ENCODE data around the gene DCLK1.

The DCLK1 gene

GRCh38 chr13:35857769-35858168, 273.4 kb downstream of the DCLK1 start:
- no peaks in the 10 kb centered on the region for H3K9me3 ChIP-seq (ENCODE audit: control insufficient read depth, insufficient read depth, low read length)
- H3K4me3 ChIP-seq (ENCODE audit: low read depth, low read length), result peak overlapping the region; percentile 27
- peaks cover 55% of the 10 kb centered on the region for H3K4me1 ChIP-seq (ENCODE audit: control insufficient read depth, insufficient read depth, low read length)
- no peaks in the 10 kb centered on the region for H3K27me3 ChIP-seq (ENCODE audit: control insufficient read depth, insufficient read depth, low read length)
- no peaks in the 10 kb centered on the region for H3K36me3 ChIP-seq (ENCODE audit: control insufficient read depth, insufficient read depth, low read length)
- H3K9ac ChIP-seq (ENCODE audit: low read depth, low read length), result no peak overlapping the region

- Histone ChIP-seq H3K27me3 (ENCODE audit: control insufficient read depth, insufficient read depth, low read length) (no peaks in the 10 kb centered on the region), H3K4me3 (ENCODE audit: low read depth, low read length) (no peak overlapping the region), H3K36me3 (ENCODE audit: control insufficient read depth, insufficient read depth, low read length) (no peaks in the 10 kb centered on the region), H3K4me1 (ENCODE audit: control insufficient read depth, insufficient read depth, low read length) (peaks cover 60% of the 10 kb centered on the region), H3K9ac (ENCODE audit: low read depth, low read length) (no peak overlapping the region), H3K9me3 (ENCODE audit: control insufficient read depth, insufficient read depth, low read length) (no peaks in the 10 kb centered on the region)
Measured at GRCh38 chr13:35856721-35857364, 274.3 kb downstream of the DCLK1 start.

- peaks cover 60% of the 10 kb centered on the region for H3K4me1 ChIP-seq (ENCODE audit: control insufficient read depth, insufficient read depth, low read length)
- H3K36me3 ChIP-seq (ENCODE audit: control insufficient read depth, insufficient read depth, low read length), result no peaks in the 10 kb centered on the region
- no peaks in the 10 kb centered on the region for H3K9me3 ChIP-seq (ENCODE audit: control insufficient read depth, insufficient read depth, low read length)
- no peak overlapping the region for H3K9ac ChIP-seq (ENCODE audit: low read depth, low read length)
- H3K4me3 ChIP-seq (ENCODE audit: low read depth, low read length), result no peak overlapping the region
- no peaks in the 10 kb centered on the region for H3K27me3 ChIP-seq (ENCODE audit: control insufficient read depth, insufficient read depth, low read length)
Measured at GRCh38 chr13:35856084-35856483, 275.1 kb downstream of the DCLK1 start.

- Histone ChIP-seq H3K4me1 (ENCODE audit: control insufficient read depth, insufficient read depth, low read length) (peaks cover 63% of the 10 kb centered on the region), H3K9ac (ENCODE audit: low read depth, low read length) (peak overlapping the region; percentile 56), H3K9me3 (ENCODE audit: control insufficient read depth, insufficient read depth, low read length) (no peaks in the 10 kb centered on the region), H3K4me3 (ENCODE audit: low read depth, low read length) (peak overlapping the region; percentile 60), H3K36me3 (ENCODE audit: control insufficient read depth, insufficient read depth, low read length) (no peaks in the 10 kb centered on the region), H3K27me3 (ENCODE audit: control insufficient read depth, insufficient read depth, low read length) (no peaks in the 10 kb centered on the region)
Measured at GRCh38 chr13:35855531-35856019, 275.6 kb downstream of the DCLK1 start.

- peak overlapping the region; percentile 20 for H3K4me3 ChIP-seq (ENCODE audit: low read depth, low read length)
- H3K9ac ChIP-seq (ENCODE audit: low read depth, low read length), result peak overlapping the region; percentile 19
- peaks cover 55% of the 10 kb centered on the region for H3K4me1 ChIP-seq (ENCODE audit: control insufficient read depth, insufficient read depth, low read length)
- H3K9me3 ChIP-seq (ENCODE audit: control insufficient read depth, insufficient read depth, low read length), result no peaks in the 10 kb centered on the region
- no peaks in the 10 kb centered on the region for H3K36me3 ChIP-seq (ENCODE audit: control insufficient read depth, insufficient read depth, low read length)
- H3K27me3 ChIP-seq (ENCODE audit: control insufficient read depth, insufficient read depth, low read length), result no peaks in the 10 kb centered on the region
Measured at GRCh38 chr13:35854286-35854685, 276.9 kb downstream of the DCLK1 start.

GRCh38 chr13:35851881-35852280, 279.3 kb downstream of the DCLK1 start:
- peaks cover 36% of the 10 kb centered on the region for H3K4me1 ChIP-seq (ENCODE audit: control insufficient read depth, insufficient read depth, low read length)
- no peaks in the 10 kb centered on the region for H3K27me3 ChIP-seq (ENCODE audit: control insufficient read depth, insufficient read depth, low read length)

GRCh38 chr13:35851356-35851755, 279.8 kb downstream of the DCLK1 start:
- H3K27me3 ChIP-seq (ENCODE audit: control insufficient read depth, insufficient read depth, low read length), result no peaks in the 10 kb centered on the region
- H3K36me3 ChIP-seq (ENCODE audit: control insufficient read depth, insufficient read depth, low read length), result no peaks in the 10 kb centered on the region
- no peak overlapping the region for H3K9ac ChIP-seq (ENCODE audit: low read depth, low read length)
- peaks cover 31% of the 10 kb centered on the region for H3K4me1 ChIP-seq (ENCODE audit: control insufficient read depth, insufficient read depth, low read length)
- no peak overlapping the region for H3K4me3 ChIP-seq (ENCODE audit: low read depth, low read length)
- H3K9me3 ChIP-seq (ENCODE audit: control insufficient read depth, insufficient read depth, low read length), result no peaks in the 10 kb centered on the region

More at GRCh38 chr13:35851881-35852280, 279.3 kb downstream of the DCLK1 start:
- Histone ChIP-seq H3K4me3 (ENCODE audit: low read depth, low read length) (no peak overlapping the region), H3K9me3 (ENCODE audit: control insufficient read depth, insufficient read depth, low read length) (no peaks in the 10 kb centered on the region), H3K9ac (ENCODE audit: low read depth, low read length) (no peak overlapping the region), H3K36me3 (ENCODE audit: control insufficient read depth, insufficient read depth, low read length) (no peaks in the 10 kb centered on the region)

DNA sequence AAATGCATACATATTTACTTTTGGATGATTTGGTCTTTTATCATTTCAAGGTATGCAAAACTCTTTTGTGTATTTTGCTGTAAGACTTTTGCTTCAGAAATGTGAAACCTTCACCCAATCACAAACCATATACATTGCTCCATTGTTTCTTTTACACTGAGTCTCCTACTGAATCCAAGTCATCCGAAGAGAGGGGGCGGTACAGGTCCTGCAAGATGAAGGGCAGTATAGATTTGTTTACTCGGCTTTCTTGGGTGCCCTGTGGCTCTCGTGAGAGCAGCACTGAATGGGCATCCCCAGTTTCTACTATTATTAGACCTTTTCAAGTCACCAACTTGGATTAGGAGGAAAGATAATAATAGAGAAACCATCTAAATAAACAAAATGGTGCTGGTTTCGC, 280.6 kb downstream of the DCLK1 start:
- Histone ChIP-seq H3K4me3 (ENCODE audit: low read depth, low read length) (no peak overlapping the region), H3K36me3 (ENCODE audit: control insufficient read depth, insufficient read depth, low read length) (no peaks in the 10 kb centered on the region), H3K4me1 (ENCODE audit: control insufficient read depth, insufficient read depth, low read length) (peaks cover 24% of the 10 kb centered on the region), H3K9me3 (ENCODE audit: control insufficient read depth, insufficient read depth, low read length) (no peaks in the 10 kb centered on the region), H3K9ac (ENCODE audit: low read depth, low read length) (no peak overlapping the region), H3K27me3 (ENCODE audit: control insufficient read depth, insufficient read depth, low read length) (no peaks in the 10 kb centered on the region)

- Histone ChIP-seq H3K9ac (ENCODE audit: low read depth, low read length) (no peak overlapping the region), H3K27me3 (ENCODE audit: control insufficient read depth, insufficient read depth, low read length) (no peaks in the 10 kb centered on the region), H3K4me1 (ENCODE audit: control insufficient read depth, insufficient read depth, low read length) (peaks cover 16% of the 10 kb centered on the region), H3K36me3 (ENCODE audit: control insufficient read depth, insufficient read depth, low read length) (no peaks in the 10 kb centered on the region), H3K4me3 (ENCODE audit: low read depth, low read length) (no peak overlapping the region), H3K9me3 (ENCODE audit: control insufficient read depth, insufficient read depth, low read length) (no peaks in the 10 kb centered on the region)
Measured at GRCh38 chr13:35849256-35849644, 281.9 kb downstream of the DCLK1 start.

DNA sequence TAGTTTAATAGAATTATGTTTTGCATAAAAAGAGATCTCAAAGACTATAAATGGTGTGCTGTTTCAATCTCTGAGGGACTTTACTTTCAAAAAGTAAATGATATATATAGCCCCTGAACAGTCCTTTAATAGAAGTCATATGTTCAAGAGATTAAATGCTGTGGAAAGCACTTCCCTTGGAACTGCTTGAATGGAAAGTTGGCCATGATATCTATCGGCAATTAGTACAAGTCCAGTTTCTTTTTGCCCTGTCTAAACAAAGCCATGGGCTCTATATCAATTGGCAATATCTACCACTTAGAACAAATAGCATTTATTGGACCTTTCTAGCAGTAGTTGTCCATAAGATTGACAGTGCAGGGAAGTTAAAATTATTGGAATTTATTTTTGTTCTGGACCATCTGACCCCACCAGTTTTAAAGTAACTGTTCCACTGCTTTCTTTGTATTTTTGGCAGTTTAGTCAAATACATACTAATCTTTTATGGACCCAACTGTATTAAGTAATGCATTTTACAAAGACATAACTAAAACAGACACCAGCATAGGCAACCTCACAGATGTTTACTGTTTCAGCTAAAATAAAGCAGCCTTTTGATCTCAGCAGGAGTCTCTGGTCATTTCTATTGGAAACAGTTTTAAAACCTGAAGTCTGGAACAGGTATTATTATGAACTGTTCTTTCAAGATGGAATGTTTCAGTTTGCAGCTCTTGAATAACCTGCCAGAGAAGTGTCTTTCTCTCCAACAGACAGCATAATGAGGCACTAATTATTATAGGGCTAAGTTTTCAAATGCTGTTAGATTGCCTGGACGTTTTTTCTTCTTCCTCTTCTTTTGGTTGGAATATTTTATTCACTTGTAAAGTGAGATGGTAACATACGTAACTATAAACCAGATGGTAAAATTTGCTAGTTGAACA, 282.6 kb downstream of the DCLK1 start:
- Histone ChIP-seq H3K9ac (ENCODE audit: low read depth, low read length) (no peak overlapping the region), H3K4me1 (ENCODE audit: control insufficient read depth, insufficient read depth, low read length) (peaks cover 11% of the 10 kb centered on the region), H3K36me3 (ENCODE audit: control insufficient read depth, insufficient read depth, low read length) (no peaks in the 10 kb centered on the region), H3K4me3 (ENCODE audit: low read depth, low read length) (no peak overlapping the region), H3K27me3 (ENCODE audit: control insufficient read depth, insufficient read depth, low read length) (no peaks in the 10 kb centered on the region), H3K9me3 (ENCODE audit: control insufficient read depth, insufficient read depth, low read length) (no peaks in the 10 kb centered on the region)

GRCh38 chr13:35843272-35843671, 287.9 kb downstream of the DCLK1 start:
- Histone ChIP-seq H3K36me3 (ENCODE audit: control insufficient read depth, insufficient read depth, low read length) (no peaks in the 10 kb centered on the region), H3K9me3 (ENCODE audit: control insufficient read depth, insufficient read depth, low read length) (no peaks in the 10 kb centered on the region), H3K27me3 (ENCODE audit: control insufficient read depth, insufficient read depth, low read length) (no peaks in the 10 kb centered on the region), H3K9ac (ENCODE audit: low read depth, low read length) (no peak overlapping the region), H3K4me1 (ENCODE audit: control insufficient read depth, insufficient read depth, low read length) (no peaks in the 10 kb centered on the region), H3K4me3 (ENCODE audit: low read depth, low read length) (no peak overlapping the region)
